Measurements from ENCODE around the gene RGS2.

DNA sequence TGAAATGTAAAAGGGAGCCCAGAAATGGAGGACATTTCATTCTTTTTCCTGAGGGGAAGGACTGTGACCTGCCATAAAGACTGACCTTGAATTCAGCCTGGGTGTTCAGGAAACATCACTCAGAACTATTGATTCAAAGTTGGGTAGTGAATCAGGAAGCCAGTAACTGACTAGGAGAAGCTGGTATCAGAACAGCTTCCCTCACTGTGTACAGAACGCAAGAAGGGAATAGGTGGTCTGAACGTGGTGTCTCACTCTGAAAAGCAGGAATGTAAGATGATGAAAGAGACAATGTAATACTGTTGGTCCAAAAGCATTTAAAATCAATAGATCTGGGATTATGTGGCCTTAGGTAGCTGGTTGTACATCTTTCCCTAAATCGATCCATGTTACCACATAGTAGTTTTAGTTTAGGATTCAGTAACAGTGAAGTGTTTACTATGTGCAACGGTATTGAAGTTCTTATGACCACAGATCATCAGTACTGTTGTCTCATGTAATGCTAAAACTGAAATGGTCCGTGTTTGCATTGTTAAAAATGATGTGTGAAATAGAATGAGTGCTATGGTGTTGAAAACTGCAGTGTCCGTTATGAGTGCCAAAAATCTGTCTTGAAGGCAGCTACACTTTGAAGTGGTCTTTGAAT lies 2.9 kb downstream of the RGS2 start:
- TF ChIP-seq, protein P1, sequence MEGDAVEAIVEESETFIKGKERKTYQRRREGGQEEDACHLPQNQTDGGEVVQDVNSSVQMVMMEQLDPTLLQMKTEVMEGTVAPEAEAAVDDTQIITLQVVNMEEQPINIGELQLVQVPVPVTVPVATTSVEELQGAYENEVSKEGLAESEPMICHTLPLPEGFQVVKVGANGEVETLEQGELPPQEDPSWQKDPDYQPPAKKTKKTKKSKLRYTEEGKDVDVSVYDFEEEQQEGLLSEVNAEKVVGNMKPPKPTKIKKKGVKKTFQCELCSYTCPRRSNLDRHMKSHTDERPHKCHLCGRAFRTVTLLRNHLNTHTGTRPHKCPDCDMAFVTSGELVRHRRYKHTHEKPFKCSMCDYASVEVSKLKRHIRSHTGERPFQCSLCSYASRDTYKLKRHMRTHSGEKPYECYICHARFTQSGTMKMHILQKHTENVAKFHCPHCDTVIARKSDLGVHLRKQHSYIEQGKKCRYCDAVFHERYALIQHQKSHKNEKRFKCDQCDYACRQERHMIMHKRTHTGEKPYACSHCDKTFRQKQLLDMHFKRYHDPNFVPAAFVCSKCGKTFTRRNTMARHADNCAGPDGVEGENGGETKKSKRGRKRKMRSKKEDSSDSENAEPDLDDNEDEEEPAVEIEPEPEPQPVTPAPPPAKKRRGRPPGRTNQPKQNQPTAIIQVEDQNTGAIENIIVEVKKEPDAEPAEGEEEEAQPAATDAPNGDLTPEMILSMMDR (IDR thresholded peaks at IDR 0.05; ENCODE audit: insufficient read depth, low read length, poor library complexity, severe bottlenecking) = no peak
- no peak for TF ChIP-seq EZH2phosphoT487 (conservative IDR thresholded peaks at IDR 0.05; ENCODE audit: low read length)
